ENCODE measurements around the gene PRTG. TPM values are rescaled to one million over a fixed set of nuclear protein-coding genes. Genes with fewer than 3 reads are reported as not detected.
"Not testable (repeated sequence)": the region's sequence is repeated elsewhere in the genome, so short reads cannot be mapped to it uniquely, and the experiment has no call there.

PRTG gene
- polyA plus RNA-seq, 3 donors, result 11.8 to 13.6 (median 11.9) TPM

- DNase-seq (ENCODE audit: extremely low read depth in 1 of 11, low read depth in 9 of 11, low spot score in 4 of 11), result no peak
These were observed 28.9 kb downstream of the PRTG start for GRCh38 chr15:55714064-55714463.

- DNase-seq (ENCODE audit: extremely low read depth in 1 of 11, low read depth in 9 of 11, low spot score in 4 of 11), result no peak
These were observed 30.6 kb downstream of the PRTG start for GRCh38 chr15:55712363-55712762.

- no peak for DNase-seq (ENCODE audit: extremely low read depth in 1 of 11, low read depth in 9 of 11, low spot score in 4 of 11)
These were observed 32.7 kb downstream of the PRTG start for GRCh38 chr15:55710286-55710685.

- DNase-seq (ENCODE audit: extremely low read depth in 1 of 11, low read depth in 9 of 11, low spot score in 4 of 11), result no peak
These were observed 33.5 kb downstream of the PRTG start for GRCh38 chr15:55709458-55709857.

GRCh38 chr15:55708720-55709119 lies 34.2 kb downstream of the PRTG start:
- DNase-seq (ENCODE audit: extremely low read depth in 1 of 11, low read depth in 9 of 11, low spot score in 4 of 11), result no peak

GRCh38 chr15:55707951-55708350 lies 35.0 kb downstream of the PRTG start:
- DNase-seq (ENCODE audit: extremely low read depth in 1 of 11, low read depth in 9 of 11, low spot score in 4 of 11), result no peak

GRCh38 chr15:55707518-55707917 lies 35.4 kb downstream of the PRTG start:
- no peak for DNase-seq (ENCODE audit: extremely low read depth in 1 of 11, low read depth in 9 of 11, low spot score in 4 of 11)

GRCh38 chr15:55703873-55704301 lies 39.1 kb downstream of the PRTG start:
- peak in 1 of 11 donors; percentile 17 for DNase-seq (ENCODE audit: extremely low read depth in 1 of 11, low read depth in 9 of 11, low spot score in 4 of 11)

- DNase-seq (ENCODE audit: extremely low read depth in 1 of 11, low read depth in 9 of 11, low spot score in 4 of 11), result no peak
These were observed 42.1 kb downstream of the PRTG start for GRCh38 chr15:55700876-55701275.

- no peak for DNase-seq (ENCODE audit: extremely low read depth in 1 of 11, low read depth in 9 of 11, low spot score in 4 of 11)
These were observed 44.3 kb downstream of the PRTG start for GRCh38 chr15:55698653-55699052.

GRCh38 chr15:55696221-55696620 lies 46.7 kb downstream of the PRTG start:
- DNase-seq (ENCODE audit: extremely low read depth in 1 of 11, low read depth in 9 of 11, low spot score in 4 of 11), result no peak

GRCh38 chr15:55695432-55695831 lies 47.5 kb downstream of the PRTG start:
- DNase-seq (ENCODE audit: extremely low read depth in 1 of 11, low read depth in 9 of 11, low spot score in 4 of 11), result no peak

GRCh38 chr15:55694652-55695150 lies 48.3 kb downstream of the PRTG start:
- DNase-seq (ENCODE audit: extremely low read depth in 1 of 11, low read depth in 9 of 11, low spot score in 4 of 11), result peak in 8 of 11 donors; percentile 37 to 68 (median 52)

GRCh38 chr15:55693116-55693515 lies 49.8 kb downstream of the PRTG start:
- not testable (repeated sequence) for DNase-seq (ENCODE audit: extremely low read depth in 1 of 11, low read depth in 9 of 11, low spot score in 4 of 11)

- no peak for DNase-seq (ENCODE audit: extremely low read depth in 1 of 11, low read depth in 9 of 11, low spot score in 4 of 11)
These were observed 55.2 kb downstream of the PRTG start for GRCh38 chr15:55687792-55688191.

GRCh38 chr15:55685286-55685685 lies 57.7 kb downstream of the PRTG start:
- DNase-seq (ENCODE audit: extremely low read depth in 1 of 11, low read depth in 9 of 11, low spot score in 4 of 11), result no peak

GRCh38 chr15:55683376-55683775 lies 59.6 kb downstream of the PRTG start:
- no peak for DNase-seq (ENCODE audit: extremely low read depth in 1 of 11, low read depth in 9 of 11, low spot score in 4 of 11)

GRCh38 chr15:55681631-55682030 lies 61.3 kb downstream of the PRTG start:
- no peak for DNase-seq (ENCODE audit: extremely low read depth in 1 of 11, low read depth in 9 of 11, low spot score in 4 of 11)

- DNase-seq (ENCODE audit: extremely low read depth in 1 of 11, low read depth in 9 of 11, low spot score in 4 of 11), result no peak
These were observed 66.4 kb downstream of the PRTG start for GRCh38 chr15:55676507-55676906.

- peak in 1 of 11 donors; percentile 44 for DNase-seq (ENCODE audit: extremely low read depth in 1 of 11, low read depth in 9 of 11, low spot score in 4 of 11)
These were observed 69.7 kb downstream of the PRTG start for GRCh38 chr15:55673287-55673686.

GRCh38 chr15:55669270-55669669 lies 73.7 kb downstream of the PRTG start:
- peak in 4 of 11 donors; percentile 41 to 65 (median 61) for DNase-seq (ENCODE audit: extremely low read depth in 1 of 11, low read depth in 9 of 11, low spot score in 4 of 11)

Measured in renal cortex interstitium (tissue), 11 donors.